GM23338 (cell line): ENCODE measurements around the gene S100A3. TPM values are rescaled to one million over a fixed set of nuclear protein-coding genes. Genes with fewer than 3 reads are reported as not detected.
A peak's percentile ranks its signal among the peaks of the same experiment; 100 is the strongest.

ENCODE experiments used
- ATAC-seq: fragments of 200-7000 bp; cut with Tn5 transposase; 3 replicates; pipeline ENCODE4 v1.9.1; 2020
- DNase-seq: peaks from one replicate; pipeline ENCODE4 v3.0.0-alpha.2; 2015; ENCODE audit warnings: low spot score
- H2AFZ ChIP-seq: fragments of 200-600 bp; sonication (generic); 2 replicates; pipeline ENCODE4 v1.8.0; 2016; ENCODE audit warnings: antibody characterized with exemption, mild to moderate bottlenecking, moderate library complexity
- H3F3A ChIP-seq: fragments of 200-600 bp; sonication (generic); replicated peaks from 2 replicates; pipeline ENCODE4 v1.8.0; 2017; ENCODE audit warnings: antibody characterized with exemption, mixed run types, low read depth
- H3K27ac ChIP-seq: fragments of 200-600 bp; sonication (generic); 2 replicates; pipeline ENCODE4 v1.6.1; 2016; ENCODE audit warnings: low read depth
- H3K27me3 ChIP-seq: fragments of 200-600 bp; sonication (generic); 2 replicates; pipeline ENCODE4 v1.8.0; 2016; ENCODE audit warnings: mild to moderate bottlenecking, mixed run types, moderate library complexity; ENCODE audit not compliant: insufficient read depth
- H3K36me3 ChIP-seq: fragments of 200-600 bp; sonication (generic); 2 replicates; pipeline ENCODE4 v1.8.0; 2016; ENCODE audit warnings: mild to moderate bottlenecking; ENCODE audit not compliant: insufficient read depth
- H3K4me1 ChIP-seq: fragments of 200-600 bp; sonication (generic); 2 replicates; pipeline ENCODE4 v1.8.0; 2016; ENCODE audit warnings: mild to moderate bottlenecking, moderate library complexity; ENCODE audit not compliant: insufficient read depth
- H3K4me2 ChIP-seq: fragments of 200-600 bp; sonication (generic); 2 replicates; pipeline ENCODE4 v1.7.1; 2017; ENCODE audit warnings: mixed run types
- H3K4me3 ChIP-seq: fragments of 200-600 bp; sonication (generic); 2 replicates; pipeline ENCODE4 v1.6.1; 2016; ENCODE audit warnings: mixed run types
- H3K79me2 ChIP-seq: fragments of 200-600 bp; sonication (generic); replicated peaks from 2 replicates; pipeline ENCODE4 v1.8.0; 2017; ENCODE audit warnings: mild to moderate bottlenecking; ENCODE audit not compliant: insufficient read depth
- H3K9me2 ChIP-seq: fragments of 200-600 bp; sonication (generic); 2 replicates; pipeline ENCODE4 v1.8.0; 2017; ENCODE audit not compliant: insufficient read depth
- H4K20me1 ChIP-seq: fragments of 200-600 bp; sonication (generic); replicated peaks from 2 replicates; pipeline ENCODE4 v1.8.0; 2017; ENCODE audit warnings: mild to moderate bottlenecking; ENCODE audit not compliant: insufficient read depth
- H3K27ac Mint-ChIP-seq: 2 replicates; pipeline ENCODE4 v1.8.0; 2020; ENCODE audit warnings: inconsistent platforms, mild to moderate bottlenecking, moderate library complexity, mixed read lengths
- H3K27me3 Mint-ChIP-seq: 3 replicates; pipeline ENCODE4 v1.8.0; 2022; ENCODE audit warnings: low read depth, mild to moderate bottlenecking, moderate library complexity, mixed read lengths, inconsistent platforms; ENCODE audit not compliant: insufficient read depth, poor library complexity
- H3K36me3 Mint-ChIP-seq: 3 replicates; pipeline ENCODE4 v1.8.0; 2021; ENCODE audit warnings: low read depth, mild to moderate bottlenecking, inconsistent platforms, moderate library complexity, mixed read lengths
- H3K4me1 Mint-ChIP-seq: 3 replicates; pipeline ENCODE4 v1.8.0; 2020; ENCODE audit warnings: mild to moderate bottlenecking, inconsistent platforms, mixed read lengths
- H3K4me3 Mint-ChIP-seq: 3 replicates; pipeline ENCODE4 v1.8.0; 2021; ENCODE audit warnings: moderate library complexity, mild to moderate bottlenecking, inconsistent platforms, mixed read lengths
- H3K9me3 Mint-ChIP-seq: 3 replicates; pipeline ENCODE4 v1.8.0; 2020; ENCODE audit warnings: moderate library complexity, mild to moderate bottlenecking, inconsistent platforms, mixed read lengths
- CREB1 ChIP-seq: fragments of 250-450 bp; sonication (Bioruptor Pico); IDR thresholded peaks from 2 replicates; pipeline ENCODE4 v1.5.0; 2020; ENCODE audit warnings: low read depth, mild to moderate bottlenecking, moderate library complexity
- ETS1 ChIP-seq: IDR thresholded peaks from 2 replicates; pipeline ENCODE4 v1.6.1; 2016; ENCODE audit warnings: antibody characterized with exemption
- NANOG ChIP-seq: IDR thresholded peaks from 2 replicates; pipeline ENCODE4 v1.6.1; 2016; ENCODE audit warnings: antibody characterized with exemption, borderline replicate concordance
- POLR2AphosphoS5 ChIP-seq: IDR thresholded peaks from 2 replicates; pipeline ENCODE4 v1.6.1; 2016; ENCODE audit warnings: antibody characterized with exemption, low read depth
- REST ChIP-seq: IDR thresholded peaks from one replicate; pipeline ENCODE4 v1.6.1; 2018; ENCODE audit warnings: antibody characterized with exemption; ENCODE audit not compliant: unreplicated experiment
- STAT1 ChIP-seq: IDR thresholded peaks from one replicate; pipeline ENCODE4 v1.6.1; 2016; ENCODE audit warnings: antibody characterized with exemption; ENCODE audit not compliant: unreplicated experiment
- ZNF114 ChIP-seq: fragments of 250-450 bp; sonication (Bioruptor Pico); IDR thresholded peaks from 2 replicates; pipeline ENCODE4 v1.5.0; 2020; ENCODE audit warnings: mild to moderate bottlenecking, moderate library complexity
- ZNF331 ChIP-seq: fragments of 250-450 bp; sonication (Bioruptor Pico); IDR thresholded peaks from 2 replicates; pipeline ENCODE4 v1.5.0; 2020; ENCODE audit warnings: low read depth, mild to moderate bottlenecking, moderate library complexity
- ZNF462 ChIP-seq: fragments of 250-450 bp; sonication (Bioruptor Pico); IDR thresholded peaks from 2 replicates; pipeline ENCODE4 v1.5.0; 2020; ENCODE audit warnings: mild to moderate bottlenecking, moderate library complexity
- polyA plus RNA-seq: library from polyadenylated mRNA; unstranded; fragments of >200 nt; fragmentation: Nextera tagmentation; extraction: Ambion mirVana; gene quantifications from 2 replicates; pipeline ENCODE4 v1.2.1, GENCODE V29; 2016
- total RNA-seq: library from RNA; depleted of rRNA; stranded (reverse); fragments of >200 nt; shearing (Covaris generic); gene quantifications from 2 replicates; pipeline ENCODE4 v1.2.3, GENCODE V29; 2014

Gene S100A3
- total and polyA plus RNA-seq, 2 experiments from 2014 or later = not detected

GRCh38 chr1:153506386-153506785 lies 42.7 kb downstream of the S100A3 start:
- Mint-ChIP-seq H3K4me3 (no peak overlapping the region), H3K27ac (no peak overlapping the region), H3K27me3 (peaks cover 2% of the 10 kb centered on the region), H3K4me1 (peaks cover 10% of the 10 kb centered on the region; the same call in 1 of the 3 replicates), H3K9me3 (no peaks in the 10 kb centered on the region), H3K36me3 (no peaks in the 10 kb centered on the region)
- Histone ChIP-seq H3F3A (no peaks in the 10 kb centered on the region), H3K4me1 (no peaks in the 10 kb centered on the region), H3K36me3 (no peaks in the 10 kb centered on the region), H4K20me1 (no peaks in the 10 kb centered on the region), H3K27ac (no peak overlapping the region), H3K4me2 (no peak overlapping the region), H3K79me2 (no peaks in the 10 kb centered on the region), H3K27me3 (no peaks in the 10 kb centered on the region), H3K9me2 (no peaks in the 10 kb centered on the region), H2AFZ (peak overlapping the region; percentile 52; the same call in 1 of the 2 replicates), H3K4me3 (no peak overlapping the region)
- TF ChIP-seq ETS1 = no peak
- no peak for TF ChIP-seq NANOG
- no peak for TF ChIP-seq CREB1 (CRISPR knock-in tag)
- no peak for TF ChIP-seq POLR2AphosphoS5
- no peak for TF ChIP-seq ZNF462
- no peak for TF ChIP-seq REST
- TF ChIP-seq ZNF114 = no peak
- TF ChIP-seq STAT1 = no peak
- TF ChIP-seq ZNF331 (CRISPR knock-in tag) = no peak
- ATAC-seq (no peak), DNase-seq (no peak)
